SK-N-SH treated with all-trans-retinoic acid at 6 μM for 48 hours (cell line): Measurements from ENCODE around the gene ZNF723.
"Not testable (repeated sequence)": the region's sequence is repeated elsewhere in the genome, so short reads cannot be mapped to it uniquely, and the experiment has no call there.

Experiments
- BACH2 ChIP-seq: fragments of 250-450 bp; sonication (Bioruptor Pico); IDR thresholded peaks from 2 replicates; pipeline ENCODE4 v1.9.0; 2021; ENCODE audit warnings: mild to moderate bottlenecking, borderline replicate concordance
- TCF4 ChIP-seq: fragments of 250-450 bp; sonication (Bioruptor Pico); IDR thresholded peaks from 2 replicates; pipeline ENCODE4 v1.8.0; 2021; ENCODE audit warnings: mild to moderate bottlenecking, moderate library complexity, borderline replicate concordance
- ZFP30 ChIP-seq: fragments of 450-650 bp; formaldehyde crosslinking; IDR thresholded peaks from 2 replicates; pipeline ENCODE4 v1.5.0; 2022; ENCODE audit warnings: mild to moderate bottlenecking, moderate library complexity

GRCh38 chr19:22792863-22793262, 39.2 kb upstream of the ZNF723 start:
- TF ChIP-seq TCF4; BACH2 (CRISPR knock-in tag); ZFP30 (CRISPR knock-in tag): not testable (repeated sequence)
